ENCODE results near the gene PPID. TPM values are rescaled to one million over a fixed set of nuclear protein-coding genes. Genes with fewer than 3 reads are reported as not detected.

PPID gene
- 87.5 TPM for polyA plus RNA-seq
- long read RNA-seq, donor 1, transcript PPID-201 (10 exons, 1,823 nt), result major isoform, 11 of 11 reads
- long read RNA-seq, donor 1, partial matches to known transcripts, result 0 of 11 reads
- long read RNA-seq, donor 1, other reads (novel, unspliced or antisense), result 0 of 11 reads
- long read RNA-seq, donor 2, transcript PPID-201 (10 exons, 1,823 nt), result major isoform, 24 of 24 reads
- long read RNA-seq, donor 2, partial matches to known transcripts, result 0 of 24 reads
- long read RNA-seq, donor 2, other reads (novel, unspliced or antisense), result 0 of 24 reads
- long read RNA-seq, donor 3, transcript PPID-201 (10 exons, 1,823 nt), result major isoform, 36 of 43 reads
- long read RNA-seq, donor 3, partial matches to known transcripts, result 7 of 43 reads
- long read RNA-seq, donor 3, other reads (novel, unspliced or antisense), result 0 of 43 reads
- long read RNA-seq, donor 4, partial matches to known transcripts, result 0 of 2 reads
- long read RNA-seq, donor 4, other reads (novel, unspliced or antisense), result 0 of 2 reads
- long read RNA-seq, donor 5, transcript PPID-201 (10 exons, 1,823 nt), result major isoform, 9 of 17 reads
- long read RNA-seq, donor 5, partial matches to known transcripts, result 8 of 17 reads
- long read RNA-seq, donor 5, other reads (novel, unspliced or antisense), result 0 of 17 reads
- long read RNA-seq, donor 6, transcript PPID-201 (10 exons, 1,823 nt), result major isoform, 18 of 23 reads
- long read RNA-seq, donor 6, partial matches to known transcripts, result 5 of 23 reads
- long read RNA-seq, donor 6, other reads (novel, unspliced or antisense), result 0 of 23 reads
- long read RNA-seq, donor 7, transcript PPID-201 (10 exons, 1,823 nt), result major isoform, 9 of 9 reads
- long read RNA-seq, donor 7, partial matches to known transcripts, result 0 of 9 reads
- long read RNA-seq, donor 7, other reads (novel, unspliced or antisense), result 0 of 9 reads
- long read RNA-seq, donor 8, transcript PPID-201 (10 exons, 1,823 nt), result major isoform, 27 of 37 reads
- long read RNA-seq, donor 8, partial matches to known transcripts, result 10 of 37 reads
- long read RNA-seq, donor 8, other reads (novel, unspliced or antisense), result 0 of 37 reads
- long read RNA-seq, donor 9, transcript PPID-201 (10 exons, 1,823 nt), result major isoform, 19 of 19 reads
- long read RNA-seq, donor 9, partial matches to known transcripts, result 0 of 19 reads
- long read RNA-seq, donor 9, other reads (novel, unspliced or antisense), result 0 of 19 reads
- long read RNA-seq, donor 10, transcript PPID-201 (10 exons, 1,823 nt), result major isoform, 23 of 23 reads
- long read RNA-seq, donor 10, partial matches to known transcripts, result 0 of 23 reads
- long read RNA-seq, donor 10, other reads (novel, unspliced or antisense), result 0 of 23 reads
- long read RNA-seq, donor 11, transcript PPID-201 (10 exons, 1,823 nt), result major isoform, 16 of 16 reads
- long read RNA-seq, donor 11, partial matches to known transcripts, result 0 of 16 reads
- long read RNA-seq, donor 11, other reads (novel, unspliced or antisense), result 0 of 16 reads

- no peaks in the 10 kb centered on the region for H3K27me3 ChIP-seq (ENCODE audit: control insufficient read depth, insufficient read depth, low read length)
- H3K4me1 ChIP-seq (ENCODE audit: control insufficient read depth, insufficient read depth, low read length), result no peaks in the 10 kb centered on the region
- peak within 1 kb of the TSS; percentile 90 for H3K27ac ChIP-seq (ENCODE audit: low read length)
- H3K4me3 ChIP-seq (ENCODE audit: low read length), result peak within 1 kb of the TSS; percentile 84
- no peaks in the 10 kb centered on the region for H3K9me3 ChIP-seq (ENCODE audit: control insufficient read depth, low read depth, low read length)
- peak; percentile 81 to 93 for DNase-seq
- H3K36me3 ChIP-seq (ENCODE audit: control insufficient read depth, insufficient read depth, low read length), result peaks cover 20% of the 10 kb centered on the region
- WGBS (ENCODE audit: insufficient coverage, low lambda C conversion rate), result no CpG with 5 or more reads among the region's 65 CpGs
These were observed at the start of gene PPID for GRCh38 chr4:158722917-158723793. Gene PPID (minus strand): TSS chr4:158723396. CDS start chr4:158723288, 108 bp downstream.

- Histone ChIP-seq H3K27me3 (ENCODE audit: control insufficient read depth, insufficient read depth, low read length) (no peaks in the 10 kb centered on the region), H3K9me3 (ENCODE audit: control insufficient read depth, low read depth, low read length) (no peaks in the 10 kb centered on the region), H3K4me1 (ENCODE audit: control insufficient read depth, insufficient read depth, low read length) (peaks cover 7% of the 10 kb centered on the region), H3K4me3 (ENCODE audit: low read length) (no peak overlapping the region), H3K27ac (ENCODE audit: low read length) (no peak overlapping the region), H3K36me3 (ENCODE audit: control insufficient read depth, insufficient read depth, low read length) (no peaks in the 10 kb centered on the region)
- no peak for DNase-seq
- WGBS (ENCODE audit: insufficient coverage, low lambda C conversion rate), result no CpG with 5 or more reads among the region's 2 CpGs
These were observed 48.6 kb upstream of the PPID start for GRCh38 chr4:158771776-158772175.

GRCh38 chr4:158770671-158771070, 47.5 kb upstream of the PPID start:
- 60% methylated on average over 1 of the region's 5 CpGs for WGBS (ENCODE audit: insufficient coverage, low lambda C conversion rate)
- no peaks in the 10 kb centered on the region for H3K27me3 ChIP-seq (ENCODE audit: control insufficient read depth, insufficient read depth, low read length)
- H3K9me3 ChIP-seq (ENCODE audit: control insufficient read depth, low read depth, low read length), result no peaks in the 10 kb centered on the region
- H3K4me1 ChIP-seq (ENCODE audit: control insufficient read depth, insufficient read depth, low read length), result peaks cover 7% of the 10 kb centered on the region
- no peak overlapping the region for H3K4me3 ChIP-seq (ENCODE audit: low read length)
- H3K36me3 ChIP-seq (ENCODE audit: control insufficient read depth, insufficient read depth, low read length), result no peaks in the 10 kb centered on the region
- DNase-seq, result no peak
- H3K27ac ChIP-seq (ENCODE audit: low read length), result no peak overlapping the region

- H3K36me3 ChIP-seq (ENCODE audit: control insufficient read depth, insufficient read depth, low read length), result no peaks in the 10 kb centered on the region
- H3K27ac ChIP-seq (ENCODE audit: low read length), result peak overlapping the region; percentile 47
- no peaks in the 10 kb centered on the region for H3K9me3 ChIP-seq (ENCODE audit: control insufficient read depth, low read depth, low read length)
- peak overlapping the region; percentile 88 for H3K4me3 ChIP-seq (ENCODE audit: low read length)
- H3K4me1 ChIP-seq (ENCODE audit: control insufficient read depth, insufficient read depth, low read length), result peaks cover 4% of the 10 kb centered on the region
- WGBS (ENCODE audit: insufficient coverage, low lambda C conversion rate), result 40% methylated on average over 1 of the region's 49 CpGs
- DNase-seq, result peak in 1 of 2 donors; percentile 67
- H3K27me3 ChIP-seq (ENCODE audit: control insufficient read depth, insufficient read depth, low read length), result no peaks in the 10 kb centered on the region
These were observed 46.2 kb upstream of the PPID start for GRCh38 chr4:158769175-158769921.

GRCh38 chr4:158768555-158769174, 45.5 kb upstream of the PPID start, which contains the start of gene FNIP2:
Gene FNIP2 (plus strand): TSS chr4:158769026. CDS start chr4:158769213, 187 bp downstream.
- Histone ChIP-seq H3K36me3 (ENCODE audit: control insufficient read depth, insufficient read depth, low read length) (no peaks in the 10 kb centered on the region), H3K4me1 (ENCODE audit: control insufficient read depth, insufficient read depth, low read length) (peaks cover 4% of the 10 kb centered on the region), H3K27ac (ENCODE audit: low read length) (peak within 1 kb of the TSS; percentile 69), H3K27me3 (ENCODE audit: control insufficient read depth, insufficient read depth, low read length) (no peaks in the 10 kb centered on the region), H3K4me3 (ENCODE audit: low read length) (peak within 1 kb of the TSS; percentile 88), H3K9me3 (ENCODE audit: control insufficient read depth, low read depth, low read length) (no peaks in the 10 kb centered on the region)
- peak; percentile 62 to 89 for DNase-seq
- no CpG with 5 or more reads among the region's 88 CpGs for WGBS (ENCODE audit: insufficient coverage, low lambda C conversion rate)

- Histone ChIP-seq H3K4me3 (ENCODE audit: low read length) (no peak overlapping the region), H3K4me1 (ENCODE audit: control insufficient read depth, insufficient read depth, low read length) (peaks cover 4% of the 10 kb centered on the region)
These were observed 44.3 kb upstream of the PPID start for GRCh38 chr4:158767451-158767850.

GRCh38 chr4:158766434-158767044, 43.3 kb upstream of the PPID start:
- peaks cover 4% of the 10 kb centered on the region for H3K4me1 ChIP-seq (ENCODE audit: control insufficient read depth, insufficient read depth, low read length)
- no peaks in the 10 kb centered on the region for H3K27me3 ChIP-seq (ENCODE audit: control insufficient read depth, insufficient read depth, low read length)
- DNase-seq, result no peak
- H3K27ac ChIP-seq (ENCODE audit: low read length), result no peak overlapping the region
- WGBS (ENCODE audit: insufficient coverage, low lambda C conversion rate), result 96% methylated on average over 3 of the region's 6 CpGs
- no peaks in the 10 kb centered on the region for H3K9me3 ChIP-seq (ENCODE audit: control insufficient read depth, low read depth, low read length)
- no peaks in the 10 kb centered on the region for H3K36me3 ChIP-seq (ENCODE audit: control insufficient read depth, insufficient read depth, low read length)
- H3K4me3 ChIP-seq (ENCODE audit: low read length), result no peak overlapping the region

More at GRCh38 chr4:158767451-158767850, 44.3 kb upstream of the PPID start:
- H3K36me3 ChIP-seq (ENCODE audit: control insufficient read depth, insufficient read depth, low read length), result no peaks in the 10 kb centered on the region
- no peaks in the 10 kb centered on the region for H3K27me3 ChIP-seq (ENCODE audit: control insufficient read depth, insufficient read depth, low read length)
- no peak overlapping the region for H3K27ac ChIP-seq (ENCODE audit: low read length)
- no peak for DNase-seq
- H3K9me3 ChIP-seq (ENCODE audit: control insufficient read depth, low read depth, low read length), result no peaks in the 10 kb centered on the region
- no CpG with 5 or more reads among the region's 2 CpGs for WGBS (ENCODE audit: insufficient coverage, low lambda C conversion rate)

- H3K36me3 ChIP-seq (ENCODE audit: control insufficient read depth, insufficient read depth, low read length), result no peaks in the 10 kb centered on the region
- WGBS (ENCODE audit: insufficient coverage, low lambda C conversion rate), result no CpG with 5 or more reads among the region's 2 CpGs
- no peaks in the 10 kb centered on the region for H3K4me1 ChIP-seq (ENCODE audit: control insufficient read depth, insufficient read depth, low read length)
- peaks cover 7% of the 10 kb centered on the region for H3K9me3 ChIP-seq (ENCODE audit: control insufficient read depth, low read depth, low read length)
- H3K27me3 ChIP-seq (ENCODE audit: control insufficient read depth, insufficient read depth, low read length), result no peaks in the 10 kb centered on the region
- no peak overlapping the region for H3K4me3 ChIP-seq (ENCODE audit: low read length)
- H3K27ac ChIP-seq (ENCODE audit: low read length), result no peak overlapping the region
- DNase-seq, result no peak
These were observed 40.3 kb upstream of the PPID start for GRCh38 chr4:158763462-158763861.
